HG03378 (cell line): ENCODE results near the gene CABP7.
A peak's percentile ranks its signal among the peaks of the same experiment; 100 is the strongest.
"Not testable (repeated sequence)": the region's sequence is repeated elsewhere in the genome, so short reads cannot be mapped to it uniquely, and the experiment has no call there.

Experiments
- ATAC-seq: cut with Tn5 transposase; IDR thresholded peaks from one replicate; pipeline ENCODE4 v1.9.1; 2021; ENCODE audit warnings: mild to moderate bottlenecking, moderate library complexity; ENCODE audit not compliant: unreplicated experiment

The CABP7 gene

GRCh38 chr22:29744902-29745301 lies 25.1 kb downstream of the CABP7 start:
- ATAC-seq = no peak

- ATAC-seq = no peak
Observed at GRCh38 chr22:29747832-29748231, 28.0 kb downstream of the CABP7 start.

- no peak for ATAC-seq
Observed at GRCh38 chr22:29748248-29748893, 28.6 kb downstream of the CABP7 start.

GRCh38 chr22:29750029-29750428 lies 30.2 kb downstream of the CABP7 start:
- ATAC-seq = no peak

- no peak for ATAC-seq
Observed at GRCh38 chr22:29750559-29751538, 31.0 kb downstream of the CABP7 start.

GRCh38 chr22:29751669-29752068 lies 31.9 kb downstream of the CABP7 start:
- no peak for ATAC-seq

- no peak for ATAC-seq
Observed at GRCh38 chr22:29753808-29754657, 34.2 kb downstream of the CABP7 start.

- not testable (repeated sequence) for ATAC-seq
Observed at GRCh38 chr22:29754658-29755395, 35.0 kb downstream of the CABP7 start.

- ATAC-seq = no peak
Observed at GRCh38 chr22:29755889-29756288, 36.1 kb downstream of the CABP7 start.

GRCh38 chr22:29756341-29756740 lies 36.5 kb downstream of the CABP7 start:
- ATAC-seq = no peak

- ATAC-seq = no peak
Observed at GRCh38 chr22:29757096-29757495, 37.3 kb downstream of the CABP7 start.

- no peak for ATAC-seq
Observed at GRCh38 chr22:29758068-29758622, 38.3 kb downstream of the CABP7 start.

- ATAC-seq = no peak
Observed at GRCh38 chr22:29758959-29759358, 39.2 kb downstream of the CABP7 start.

GRCh38 chr22:29762263-29762662 lies 42.5 kb downstream of the CABP7 start:
- no peak for ATAC-seq

- ATAC-seq = peak; percentile 13
Observed at GRCh38 chr22:29765905-29766631, 46.3 kb downstream of the CABP7 start.

GRCh38 chr22:29766632-29767170 lies 46.9 kb downstream of the CABP7 start, which contains the start of gene ZMAT5:
TSS of gene ZMAT5 (minus strand) at chr22:29767007. CDS start at chr22:29748544, 18,463 bp downstream.
- ATAC-seq = peak; percentile 63

- ATAC-seq = peak; percentile 60
Observed at GRCh38 chr22:29767171-29768051, 47.6 kb downstream of the CABP7 start, which contains the start of gene UQCR10. TSS of gene UQCR10 (plus strand) at chr22:29767369. CDS start at chr22:29767399, 30 bp downstream.
